RWPE1 (cell line): ENCODE measurements around the gene ANKRD11.

Experiments used
- CTCF ChIA-PET: fragments of 350-600 bp; sonication (Branson Sonifier 250); formaldehyde crosslinking; extraction: SDS; loops from one replicate; lab custom pipeline; 2021; lab: Yijun Ruan, JAX
- POLR2A ChIA-PET: fragments of 400-600 bp; formaldehyde crosslinking; extraction: SDS; loops from one replicate; lab custom pipeline; 2020; ENCODE audit warnings: antibody characterized with exemption; ENCODE audit not compliant: low non-redundant PET; lab: Yijun Ruan, JAX
- DNase-seq: peaks from one replicate; pipeline ENCODE4 v3.0.0; 2012; ENCODE audit warnings: low spot score
- H3K27ac ChIP-seq: fragments of 450-650 bp; 2 replicates; pipeline ENCODE4 v1.5.1; 2017
- TF ChIP-seq, protein P1 (sequence below): fragments of 450-650 bp; conservative IDR thresholded peaks from 2 replicates; pipeline ENCODE4 v1.5.1; 2017; ENCODE audit warnings: low read depth, mild to moderate bottlenecking

The ANKRD11 gene

DNA sequence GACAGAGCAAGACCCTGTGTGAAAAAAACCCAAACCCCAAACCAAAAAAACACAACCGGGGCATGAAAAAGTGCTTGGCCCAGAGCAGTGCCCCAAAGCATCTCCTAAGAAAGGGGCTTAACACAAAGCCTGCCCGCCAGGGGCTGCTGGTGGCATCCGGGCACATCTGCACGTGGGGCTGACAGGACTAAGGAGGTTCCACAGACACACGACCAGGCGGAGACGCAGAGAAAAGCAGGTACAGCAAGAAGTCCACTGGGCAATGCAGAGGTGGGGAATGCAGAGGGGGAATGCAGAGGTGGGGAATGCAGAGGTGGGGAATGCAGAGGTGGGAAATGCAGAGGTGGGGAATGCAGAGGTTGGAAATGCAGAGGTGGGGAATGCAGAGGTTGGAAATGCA lies 163.6 kb downstream of the ANKRD11 start:
- CTCF ChIA-PET = no interaction called here
- no peak for DNase-seq

DNA sequence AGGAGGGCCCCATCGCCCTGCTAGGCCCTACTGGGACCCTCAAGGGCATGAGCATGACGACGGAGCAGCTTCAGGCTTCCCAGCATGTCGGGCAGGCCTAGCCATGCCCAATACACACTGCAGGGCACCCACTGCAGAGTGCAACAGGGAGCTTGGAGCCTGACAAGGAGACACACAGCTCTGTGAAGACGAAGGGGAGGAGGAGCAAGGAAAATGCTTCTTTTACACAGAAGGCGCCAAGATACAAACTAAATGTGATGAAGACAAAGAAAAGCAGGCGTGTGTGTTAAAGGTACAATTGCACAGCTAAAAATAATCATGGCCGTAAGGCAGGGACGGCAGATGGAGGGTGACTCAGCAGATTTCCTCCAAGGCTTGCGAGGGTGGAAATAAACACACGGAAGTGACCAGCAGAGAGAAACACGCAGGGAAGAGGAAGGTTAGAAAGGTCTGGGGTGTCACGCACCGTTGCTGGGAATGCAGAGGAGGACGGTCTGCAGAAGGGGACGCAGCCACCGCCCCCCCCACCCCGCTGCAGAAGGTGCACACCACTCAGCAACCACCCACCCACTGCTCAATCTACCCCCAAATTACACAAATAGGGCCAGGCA lies 164.4 kb downstream of the ANKRD11 start:
- ChIA-PET POLR2A (no interaction called here), CTCF (interaction anchor here (0.6 to 1.0 kb wide), 2 partner anchors 9 to 614 kb away, joined by 3 to 4 read pairs; no protein-coding TSS in a partner anchor)
- TF ChIP-seq, protein P1, sequence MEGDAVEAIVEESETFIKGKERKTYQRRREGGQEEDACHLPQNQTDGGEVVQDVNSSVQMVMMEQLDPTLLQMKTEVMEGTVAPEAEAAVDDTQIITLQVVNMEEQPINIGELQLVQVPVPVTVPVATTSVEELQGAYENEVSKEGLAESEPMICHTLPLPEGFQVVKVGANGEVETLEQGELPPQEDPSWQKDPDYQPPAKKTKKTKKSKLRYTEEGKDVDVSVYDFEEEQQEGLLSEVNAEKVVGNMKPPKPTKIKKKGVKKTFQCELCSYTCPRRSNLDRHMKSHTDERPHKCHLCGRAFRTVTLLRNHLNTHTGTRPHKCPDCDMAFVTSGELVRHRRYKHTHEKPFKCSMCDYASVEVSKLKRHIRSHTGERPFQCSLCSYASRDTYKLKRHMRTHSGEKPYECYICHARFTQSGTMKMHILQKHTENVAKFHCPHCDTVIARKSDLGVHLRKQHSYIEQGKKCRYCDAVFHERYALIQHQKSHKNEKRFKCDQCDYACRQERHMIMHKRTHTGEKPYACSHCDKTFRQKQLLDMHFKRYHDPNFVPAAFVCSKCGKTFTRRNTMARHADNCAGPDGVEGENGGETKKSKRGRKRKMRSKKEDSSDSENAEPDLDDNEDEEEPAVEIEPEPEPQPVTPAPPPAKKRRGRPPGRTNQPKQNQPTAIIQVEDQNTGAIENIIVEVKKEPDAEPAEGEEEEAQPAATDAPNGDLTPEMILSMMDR = no peak
- H3K27ac ChIP-seq = peak overlapping the region; percentile 97
- no peak for DNase-seq

More for the DNA sequence above, 163.6 kb downstream of the ANKRD11 start:
- TF ChIP-seq, protein P1 = no peak
- H3K27ac ChIP-seq = peak overlapping the region; percentile 97
- POLR2A ChIA-PET = no interaction called here

DNA sequence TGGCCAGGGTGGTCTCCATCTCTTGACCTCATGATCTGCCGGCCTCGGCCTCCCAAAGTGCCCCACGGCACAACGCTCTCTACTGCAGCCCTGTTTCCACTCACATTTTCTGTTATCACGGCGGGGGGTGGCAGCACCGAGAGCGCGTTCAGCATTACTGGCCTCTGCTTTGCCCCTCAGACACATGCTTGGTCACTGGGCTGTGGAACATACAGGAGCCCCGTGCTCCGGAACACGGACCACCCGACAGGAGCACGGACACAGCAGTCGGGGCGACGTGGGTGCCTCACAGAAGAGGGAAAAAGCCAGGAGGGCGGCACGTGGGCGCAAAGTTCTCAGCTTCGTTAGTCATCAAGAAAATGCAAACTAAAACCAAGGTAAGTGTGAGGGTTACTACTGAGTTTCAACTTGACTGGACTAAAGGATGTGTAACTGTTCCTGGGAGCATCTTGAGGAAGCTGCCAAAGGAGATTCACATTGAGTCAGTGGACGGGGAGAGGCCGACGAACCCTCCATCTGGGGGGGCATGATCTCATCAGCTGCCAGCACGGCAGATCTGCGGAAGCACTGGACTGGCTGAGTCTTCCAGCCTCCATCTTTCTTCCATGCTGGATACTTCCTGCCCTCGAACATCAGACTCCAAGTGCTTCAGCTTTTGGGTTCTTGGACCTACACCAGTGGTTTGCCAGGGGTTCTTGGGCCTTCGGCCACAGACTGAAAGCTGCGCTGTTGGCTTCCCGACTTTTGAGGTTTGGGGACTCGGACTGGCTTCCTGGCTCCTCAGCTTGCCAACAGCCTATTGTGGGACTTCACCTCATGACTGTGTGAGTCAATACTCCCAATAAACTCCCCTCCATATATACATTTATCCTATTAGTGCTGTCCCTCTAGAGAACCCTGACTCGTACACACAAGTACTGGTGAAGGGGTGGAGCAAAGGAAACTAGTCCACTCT lies 166.0 kb downstream of the ANKRD11 start:
- ChIA-PET POLR2A (no interaction called here), CTCF (interaction anchor here (0.7 kb wide), 2 partner anchors 185 to 219 kb away, joined by 3 read pairs; no protein-coding TSS in a partner anchor)
- peak overlapping the region; percentile 97 for H3K27ac ChIP-seq
- no peak for DNase-seq
- TF ChIP-seq, protein P1 = no peak

DNA sequence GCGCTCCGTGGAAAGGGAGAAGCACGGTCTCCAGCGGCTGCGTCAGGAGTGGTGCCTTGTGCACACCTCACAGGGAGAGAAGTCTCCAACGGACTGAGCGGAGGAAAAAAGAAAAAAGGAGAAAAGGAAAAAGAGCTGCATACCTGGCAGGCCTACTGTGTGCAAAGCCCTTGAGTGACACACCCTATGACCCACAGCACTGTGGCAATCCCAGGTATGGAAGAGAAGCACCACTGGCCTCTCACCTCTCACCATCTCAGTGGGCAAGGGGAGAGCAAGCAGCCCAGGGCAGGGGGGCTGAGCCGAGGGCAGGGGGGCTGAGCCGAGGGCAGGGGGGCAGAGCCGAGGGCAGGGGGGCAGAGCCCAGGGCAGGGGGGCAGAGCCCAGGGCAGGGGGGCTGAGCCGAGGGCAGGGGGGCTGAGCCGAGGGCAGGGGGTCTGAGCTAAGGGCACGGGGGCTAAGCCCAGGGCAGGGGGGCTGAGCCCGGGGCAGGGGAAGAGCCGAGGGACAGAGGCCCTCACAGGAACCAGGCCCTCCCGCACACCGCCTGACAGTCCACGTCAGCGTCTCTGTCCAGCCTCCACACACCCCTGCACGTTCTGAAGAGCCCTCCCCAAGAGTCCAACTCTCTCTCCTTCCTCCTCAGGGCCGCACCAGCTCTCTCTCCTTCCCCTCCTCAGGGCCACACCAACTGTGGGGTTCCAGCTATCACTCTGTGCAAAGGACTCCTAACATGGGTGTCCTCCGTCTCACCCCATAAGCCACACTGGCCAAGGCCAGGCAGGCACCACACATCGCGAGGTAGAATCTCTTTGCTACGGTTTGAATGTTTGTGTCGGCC lies 167.0 kb downstream of the ANKRD11 start:
- CTCF ChIA-PET = interaction anchor here (0.7 kb wide), 1 partner anchor 220 kb away, joined by 3 read pairs; no protein-coding TSS in a partner anchor
- DNase-seq = no peak
- TF ChIP-seq, protein P1 = no peak
- POLR2A ChIA-PET = no interaction called here
- H3K27ac ChIP-seq = peak overlapping the region; percentile 97

DNA sequence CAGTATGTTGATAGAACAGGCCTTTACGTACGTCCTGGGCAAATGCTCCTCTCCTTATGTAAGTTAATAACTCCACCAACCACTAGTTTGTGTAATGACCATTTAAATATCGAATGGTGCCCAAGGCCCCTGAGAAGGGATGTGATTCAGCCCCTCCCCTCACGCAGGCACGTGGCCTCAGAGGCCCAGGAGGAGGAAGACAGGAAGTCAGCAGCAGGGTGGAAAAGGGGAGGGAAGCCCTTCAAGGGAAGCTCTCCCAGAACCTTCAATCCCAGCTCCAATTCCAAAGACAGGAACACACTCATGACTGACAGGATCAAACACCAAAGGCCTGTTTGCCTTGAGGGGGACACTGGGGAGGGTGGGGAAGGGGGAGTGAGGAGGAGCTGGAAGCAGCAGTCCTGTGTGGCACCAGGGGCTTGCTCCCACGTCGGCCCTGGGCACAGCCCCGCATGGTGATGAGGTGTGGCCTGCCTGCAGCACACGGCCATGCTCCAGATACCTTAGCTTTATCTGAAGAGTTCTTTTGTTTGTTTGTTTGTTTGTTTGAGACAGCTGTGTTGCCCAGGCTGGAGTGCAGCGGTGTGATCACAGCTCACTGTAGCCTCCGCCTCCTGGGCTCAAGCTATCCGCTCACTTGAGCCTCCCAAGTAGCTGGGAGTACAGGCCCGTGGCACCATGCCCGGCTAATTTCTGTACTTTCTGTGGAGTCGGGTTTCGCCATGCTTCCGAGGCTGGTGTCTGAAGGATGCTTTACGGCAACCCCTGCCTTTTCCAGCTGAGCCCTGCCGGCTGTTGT lies 167.8 kb downstream of the ANKRD11 start:
- TF ChIP-seq, protein P1 = no peak
- no peak for DNase-seq
- CTCF ChIA-PET = interaction anchor here (0.7 kb wide), 1 partner anchor 395 kb away, joined by 4 read pairs; no protein-coding TSS in a partner anchor
- peak overlapping the region; percentile 97 for H3K27ac ChIP-seq
- POLR2A ChIA-PET = no interaction called here
